NCI-H460 (cell line): ENCODE results near the gene OR52L1. TPM values are rescaled to one million over a fixed set of nuclear protein-coding genes. Genes with fewer than 3 reads are reported as not detected.

Experiments
- DNase-seq: peaks from one replicate; pipeline ENCODE4 v3.0.0-alpha.2; 2016; ENCODE audit warnings: low read depth; ENCODE audit errors: extremely low read depth
- small RNA-seq, 2 experiments: library from RNA; depleted of rRNA; stranded (forward); fragments of <200 nt; gene quantifications; one replicate each; pipeline ENCODE3, GENCODE V24; 2014
- total RNA-seq: library from RNA; depleted of rRNA; stranded (reverse); fragments of >200 nt; shearing (Covaris generic); gene quantifications from 2 replicates; pipeline ENCODE4 v1.2.3, GENCODE V29; 2014; rRNA removed

OR52L1 gene
- total RNA-seq, 1 experiment from 2014 or later: not detected

DNA sequence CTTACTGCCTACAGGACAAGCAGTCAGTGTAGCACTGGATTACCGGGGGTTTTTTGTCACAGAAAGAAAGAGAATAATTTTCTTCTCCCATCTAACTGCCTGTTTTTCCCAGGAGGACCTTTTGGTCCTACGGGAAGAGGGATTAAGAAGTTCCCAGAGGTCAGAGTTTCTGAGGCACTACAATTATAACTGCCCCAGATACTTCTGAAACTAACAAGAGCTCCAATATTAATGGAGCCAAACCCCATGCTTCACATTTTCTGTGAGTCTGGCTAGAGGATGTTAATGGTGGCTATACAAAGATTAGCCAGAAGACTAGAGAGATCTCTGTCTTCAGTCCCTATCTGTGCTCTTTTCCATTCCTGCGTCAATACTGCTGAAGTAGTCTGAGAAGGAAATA is 44.8 kb downstream of the OR52L1 start, which contains the start of gene OR56A3:
OR56A3 (plus strand) TSS at position 301 of the 400 bp plus-strand sequence. CDS start 5,096 bp downstream, outside the sequence.
- no peak for DNase-seq

- DNase-seq: no peak
Measured at GRCh38 chr11:5940748-5941147, 46.0 kb downstream of the OR52L1 start.

DNA sequence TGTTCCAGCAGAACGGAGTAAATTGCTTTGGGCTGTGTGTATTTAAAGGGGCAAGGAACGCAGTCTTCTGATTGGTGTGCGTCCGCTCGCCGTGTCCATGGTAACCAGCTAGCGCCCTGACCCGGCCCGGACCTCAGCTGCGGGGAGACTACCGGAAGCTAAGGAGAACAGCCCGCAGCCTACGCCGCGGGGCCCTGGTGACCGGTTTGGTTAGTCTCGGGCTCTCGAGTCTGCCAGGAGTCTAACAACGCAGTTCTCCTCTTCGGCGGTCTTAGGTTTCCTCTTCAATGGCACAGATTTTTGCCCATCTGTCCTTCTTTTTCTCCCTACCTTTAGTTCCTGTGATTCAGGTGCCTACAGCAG is 48.2 kb downstream of the OR52L1 start:
- no peak for DNase-seq

DNA sequence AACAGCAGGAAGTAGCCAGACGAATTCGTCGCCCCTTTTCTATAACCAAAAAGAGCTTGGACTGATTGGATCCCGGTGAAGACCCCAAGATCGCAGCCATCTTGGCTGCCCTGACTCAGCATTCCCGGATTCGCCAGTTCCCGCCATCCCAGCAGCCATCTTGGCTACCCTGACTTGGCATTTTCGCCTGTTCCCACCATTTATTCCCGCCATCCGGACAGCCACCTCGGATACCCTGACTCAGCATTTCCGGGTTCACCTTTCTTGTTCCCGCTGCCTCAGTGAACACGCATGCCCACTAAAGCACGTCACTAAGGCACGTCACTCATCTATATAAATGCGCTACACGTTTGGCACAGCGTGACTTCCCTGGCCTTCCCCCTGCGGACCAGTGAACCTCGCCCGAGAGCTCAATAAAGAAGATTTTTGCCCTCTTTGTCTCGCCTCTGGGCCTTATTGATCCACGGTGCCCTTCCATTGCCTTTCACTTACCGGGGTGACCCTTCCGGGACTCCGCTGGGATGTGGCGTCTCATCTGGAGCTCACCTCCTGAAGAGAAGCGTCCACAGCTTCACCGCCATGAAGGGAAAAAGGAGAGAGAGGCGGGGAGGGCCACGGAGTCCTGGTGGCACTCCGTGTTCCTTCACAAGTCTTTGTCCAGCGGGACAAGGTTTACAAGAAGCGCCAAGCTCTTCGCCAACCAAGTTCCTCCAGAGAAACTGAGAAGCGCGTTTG is 48.8 kb downstream of the OR52L1 start:
- no peak for DNase-seq

Small RNAs within 50 kb of the gene (small RNA-seq; reads per million reads assigned to genes)
- 0 to 0.06 reads per million in 2 experiments for gene RNA5SP329

Other genes with a start within 250 kb of the OR52L1 start
- not detected in 2 replicates for gene OR52N4, start 232.7 kb downstream of the OR52L1 start, total RNA-seq
- gene OR52N5, start 203.6 kb downstream of the OR52L1 start, total RNA-seq: not detected in 2 replicates
- gene OR52N1, start 195.7 kb downstream of the OR52L1 start, total RNA-seq: not detected in 2 replicates
- gene OR52N2, start 178.1 kb downstream of the OR52L1 start, total RNA-seq: not detected in 2 replicates
- gene OR52E6, start 145.1 kb downstream of the OR52L1 start, total RNA-seq: not detected in 2 replicates
- not detected in 2 replicates for gene OR52E8, start 129.3 kb downstream of the OR52L1 start, total RNA-seq
- gene OR52E4, start 106.4 kb downstream of the OR52L1 start, total RNA-seq: not detected in 2 replicates
- not detected in 2 replicates for gene OR52E5, start 93.8 kb downstream of the OR52L1 start, total RNA-seq
- gene OR56A3, start 44.7 kb downstream of the OR52L1 start, total RNA-seq: not detected in 2 replicates
- gene OR56A5, start 18.5 kb downstream of the OR52L1 start, total RNA-seq: not detected in 2 replicates
- not detected in 2 replicates for gene OR56A4, start 20.0 kb upstream of the OR52L1 start, total RNA-seq
- gene OR56A1, start 43.8 kb upstream of the OR52L1 start, total RNA-seq: not detected in 2 replicates
- gene OR56B4, start 120.7 kb upstream of the OR52L1 start, total RNA-seq: not detected in 2 replicates
- gene OR52B2, start 183.3 kb upstream of the OR52L1 start, total RNA-seq: not detected in 2 replicates
- gene OR52W1, start 212.2 kb upstream of the OR52L1 start, total RNA-seq: not detected in 2 replicates
- not detected in 2 replicates for gene C11orf42, start 218.6 kb upstream of the OR52L1 start, total RNA-seq
- 11.7 and 15.3 TPM in 2 replicates for gene FHIP1B, start 247.7 kb upstream of the OR52L1 start, total RNA-seq